ENCODE results near the gene OAS1. TPM values are rescaled to one million over a fixed set of nuclear protein-coding genes. Genes with fewer than 3 reads are reported as not detected.

The OAS1 gene
- total RNA-seq, 2 donors from 2014 or later, result 8.2 to 14.2 TPM

DNA sequence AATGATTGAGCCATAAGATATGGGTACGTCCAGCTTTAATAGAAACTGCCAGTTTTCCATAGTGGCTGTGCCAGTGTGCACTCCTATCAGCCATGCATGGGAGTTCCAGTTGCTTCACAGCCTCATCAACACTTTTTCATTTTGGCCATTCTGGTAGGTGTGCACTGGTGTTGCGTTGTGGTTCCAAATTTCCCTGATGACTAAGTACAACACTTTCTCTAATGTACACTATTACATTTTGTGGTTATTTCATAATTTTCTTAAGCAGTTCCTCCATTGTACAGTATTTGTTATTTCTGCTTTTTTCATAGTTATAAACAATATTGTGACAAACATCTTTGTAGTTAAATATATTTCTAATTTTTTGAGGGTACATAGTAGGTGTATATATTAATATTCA lies 21.5 kb upstream of the OAS1 start:
- Histone ChIP-seq H3K27me3 (replicated peaks; ENCODE audit: insufficient read depth) (no peaks in the 10 kb centered on the region), H3K4me1 (replicated peaks) (no peaks in the 10 kb centered on the region), H3K9me3 (no peaks in the 10 kb centered on the region), H3K36me3 (no peaks in the 10 kb centered on the region), H3K27ac (no peak overlapping the region), H3K4me3 (no peak overlapping the region)
- DNase-seq (ENCODE audit: low spot score), result no peak
- TF ChIP-seq, protein P1, sequence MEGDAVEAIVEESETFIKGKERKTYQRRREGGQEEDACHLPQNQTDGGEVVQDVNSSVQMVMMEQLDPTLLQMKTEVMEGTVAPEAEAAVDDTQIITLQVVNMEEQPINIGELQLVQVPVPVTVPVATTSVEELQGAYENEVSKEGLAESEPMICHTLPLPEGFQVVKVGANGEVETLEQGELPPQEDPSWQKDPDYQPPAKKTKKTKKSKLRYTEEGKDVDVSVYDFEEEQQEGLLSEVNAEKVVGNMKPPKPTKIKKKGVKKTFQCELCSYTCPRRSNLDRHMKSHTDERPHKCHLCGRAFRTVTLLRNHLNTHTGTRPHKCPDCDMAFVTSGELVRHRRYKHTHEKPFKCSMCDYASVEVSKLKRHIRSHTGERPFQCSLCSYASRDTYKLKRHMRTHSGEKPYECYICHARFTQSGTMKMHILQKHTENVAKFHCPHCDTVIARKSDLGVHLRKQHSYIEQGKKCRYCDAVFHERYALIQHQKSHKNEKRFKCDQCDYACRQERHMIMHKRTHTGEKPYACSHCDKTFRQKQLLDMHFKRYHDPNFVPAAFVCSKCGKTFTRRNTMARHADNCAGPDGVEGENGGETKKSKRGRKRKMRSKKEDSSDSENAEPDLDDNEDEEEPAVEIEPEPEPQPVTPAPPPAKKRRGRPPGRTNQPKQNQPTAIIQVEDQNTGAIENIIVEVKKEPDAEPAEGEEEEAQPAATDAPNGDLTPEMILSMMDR (IDR thresholded peaks at IDR 0.05), result no peak
- no peak for TF ChIP-seq POLR2A (IDR thresholded peaks at IDR 0.05)
- TF ChIP-seq POLR2AphosphoS5 (IDR thresholded peaks at IDR 0.05), result no peak
- WGBS, result 69% methylated on average over 2 of the region's 2 CpGs
- intact Hi-C loops (cut with DNase I), result no loop called here

GRCh38 chr12:112887550-112887949 lies 19.2 kb upstream of the OAS1 start:
- intact Hi-C loops (cut with DNase I), result no loop called here
- no peaks in the 10 kb centered on the region for H3K4me1 ChIP-seq (replicated peaks)
- no peaks in the 10 kb centered on the region for H3K36me3 ChIP-seq

DNA sequence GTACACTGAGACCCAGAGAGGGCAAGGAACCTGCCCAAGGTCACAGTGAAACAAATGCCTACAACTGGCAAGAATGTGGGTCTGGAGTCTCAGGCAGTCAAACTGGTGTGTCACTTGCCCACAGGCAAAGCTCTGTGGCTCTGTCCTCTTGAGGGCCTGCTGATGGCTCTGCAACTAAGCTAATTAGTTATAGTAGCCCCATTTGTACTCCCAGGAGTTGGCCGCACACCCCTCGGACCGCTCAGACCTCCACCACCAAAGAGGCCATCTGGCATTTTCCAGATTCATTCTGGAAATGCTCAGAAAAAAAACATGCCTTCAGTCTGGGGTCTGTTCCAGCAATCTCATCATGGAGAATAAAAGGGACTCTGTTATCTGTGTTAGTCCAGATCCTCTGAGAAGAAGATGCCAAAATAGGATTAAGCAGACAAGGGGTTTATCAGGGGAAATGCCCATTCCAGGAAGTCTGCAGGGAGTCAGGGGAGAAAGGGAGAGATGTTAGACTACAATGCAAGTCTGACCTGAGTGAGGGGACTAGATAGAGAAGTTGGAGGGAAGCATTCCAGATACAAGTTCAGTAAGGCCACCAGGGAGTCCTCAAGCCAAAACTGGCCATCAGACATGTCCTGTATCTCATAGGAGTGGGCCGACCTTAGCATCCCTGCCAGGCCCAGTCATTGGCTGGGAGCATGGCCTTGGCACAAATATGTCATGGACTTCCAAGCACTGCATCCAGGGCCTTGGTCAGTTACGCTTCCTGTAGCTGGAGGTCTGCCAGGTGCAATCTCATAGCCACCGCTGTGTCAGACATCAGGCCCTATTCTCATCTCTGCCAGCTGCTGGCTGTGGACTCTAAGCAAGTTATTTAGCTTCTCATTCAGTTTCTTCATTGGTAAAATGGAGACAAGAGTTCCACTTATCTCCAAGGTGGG lies 15.4 kb upstream of the OAS1 start:
- DNase-seq (ENCODE audit: low spot score), result no peak
- WGBS, result 71% methylated on average over 6 of the region's 6 CpGs
- TF ChIP-seq, protein P1 (IDR thresholded peaks at IDR 0.05), result no peak
- TF ChIP-seq POLR2A (IDR thresholded peaks at IDR 0.05) (no peak), POLR2AphosphoS5 (IDR thresholded peaks at IDR 0.05) (no peak)

More at GRCh38 chr12:112887550-112887949, 19.2 kb upstream of the OAS1 start:
- DNase-seq (ENCODE audit: low spot score), result no peak
- no peaks in the 10 kb centered on the region for H3K9me3 ChIP-seq
- WGBS, result 33% methylated on average over 2 of the region's 2 CpGs
- TF ChIP-seq, protein P1 (IDR thresholded peaks at IDR 0.05), result no peak
- TF ChIP-seq POLR2A (IDR thresholded peaks at IDR 0.05), result no peak
- no peak for TF ChIP-seq POLR2AphosphoS5 (IDR thresholded peaks at IDR 0.05)
- no peak overlapping the region for H3K4me3 ChIP-seq
- no peak overlapping the region for H3K27ac ChIP-seq
- H3K27me3 ChIP-seq (replicated peaks; ENCODE audit: insufficient read depth), result no peaks in the 10 kb centered on the region

GRCh38 chr12:112892856-112893255 lies 13.9 kb upstream of the OAS1 start:
- Histone ChIP-seq H3K4me1 (replicated peaks) (no peaks in the 10 kb centered on the region), H3K36me3 (no peaks in the 10 kb centered on the region), H3K27ac (no peak overlapping the region), H3K27me3 (replicated peaks; ENCODE audit: insufficient read depth) (no peaks in the 10 kb centered on the region), H3K4me3 (no peak overlapping the region), H3K9me3 (no peaks in the 10 kb centered on the region)
- WGBS, result 28% methylated on average over 2 of the region's 2 CpGs
- DNase-seq (ENCODE audit: low spot score), result no peak
- intact Hi-C loops (cut with DNase I), result no loop called here
- TF ChIP-seq POLR2A (IDR thresholded peaks at IDR 0.05) (no peak), POLR2AphosphoS5 (IDR thresholded peaks at IDR 0.05) (no peak)
- TF ChIP-seq, protein P1 (IDR thresholded peaks at IDR 0.05), result no peak

More for the DNA sequence above, 15.4 kb upstream of the OAS1 start:
- H3K27me3 ChIP-seq (replicated peaks; ENCODE audit: insufficient read depth), result no peaks in the 10 kb centered on the region
- no peaks in the 10 kb centered on the region for H3K9me3 ChIP-seq
- no peaks in the 10 kb centered on the region for H3K4me1 ChIP-seq (replicated peaks)
- H3K36me3 ChIP-seq, result no peaks in the 10 kb centered on the region
- H3K27ac ChIP-seq, result no peak overlapping the region
- no peak overlapping the region for H3K4me3 ChIP-seq
- intact Hi-C loops (cut with DNase I), result no loop called here

DNA sequence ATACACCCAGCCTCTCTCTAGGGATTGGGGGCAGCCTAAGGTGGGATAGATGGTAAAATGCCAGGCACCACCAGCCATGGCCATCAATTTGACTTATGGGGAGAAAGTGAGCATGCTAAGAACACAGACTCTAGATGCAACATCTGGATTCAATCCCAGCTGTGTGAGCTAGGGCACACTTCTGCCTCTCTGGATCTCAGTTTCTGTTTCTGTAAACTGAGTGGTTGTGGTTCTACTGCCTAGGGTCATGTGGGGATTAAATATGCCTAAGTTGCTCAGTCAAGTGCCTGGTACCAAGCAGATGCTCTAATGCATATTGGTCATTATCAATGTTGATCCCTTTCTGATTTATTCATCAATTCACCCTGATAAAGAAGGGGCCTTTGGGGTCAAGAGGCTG lies 12.6 kb upstream of the OAS1 start:
- H3K27me3 ChIP-seq (replicated peaks; ENCODE audit: insufficient read depth), result no peaks in the 10 kb centered on the region
- no peaks in the 10 kb centered on the region for H3K36me3 ChIP-seq
- H3K4me3 ChIP-seq, result no peak overlapping the region
- H3K27ac ChIP-seq, result no peak overlapping the region
- intact Hi-C loops (cut with DNase I), result no loop called here
- H3K4me1 ChIP-seq (replicated peaks), result no peaks in the 10 kb centered on the region
- TF ChIP-seq POLR2A (IDR thresholded peaks at IDR 0.05) (no peak), POLR2AphosphoS5 (IDR thresholded peaks at IDR 0.05) (no peak)
- TF ChIP-seq, protein P1 (IDR thresholded peaks at IDR 0.05), result no peak
- DNase-seq (ENCODE audit: low spot score), result no peak
- H3K9me3 ChIP-seq, result no peaks in the 10 kb centered on the region
